ENCODE measurements around the gene SPATA33. TPM values are rescaled to one million over a fixed set of nuclear protein-coding genes. Genes with fewer than 3 reads are reported as not detected.

SPATA33 gene
- total RNA-seq, 1 donor from 2014 or later: 13.8 TPM

GRCh38 chr16:89621698-89622409, 35.8 kb upstream of the SPATA33 start:
- peak overlapping the region; percentile 97 for H3K27ac Mint-ChIP-seq (ENCODE audit: unreplicated experiment)
- no peak overlapping the region for H3K4me3 Mint-ChIP-seq (ENCODE audit: unreplicated experiment)
- no peak for DNase-seq (ENCODE audit: low spot score)
- H3K36me3 Mint-ChIP-seq (ENCODE audit: low read depth, unreplicated experiment): peaks cover 23% of the 10 kb centered on the region
- peaks cover 13% of the 10 kb centered on the region for H3K27me3 Mint-ChIP-seq (ENCODE audit: unreplicated experiment)
- H3K9me3 Mint-ChIP-seq (ENCODE audit: unreplicated experiment): peaks cover 4% of the 10 kb centered on the region
- H3K4me1 Mint-ChIP-seq (ENCODE audit: unreplicated experiment): peaks cover 45% of the 10 kb centered on the region
- TF ChIP-seq CTCF (IDR thresholded peaks at IDR 0.05; ENCODE audit: unreplicated experiment): no peak

GRCh38 chr16:89623511-89624261, 34.0 kb upstream of the SPATA33 start:
- peak overlapping the region; percentile 97 for H3K27ac Mint-ChIP-seq (ENCODE audit: unreplicated experiment)
- peaks cover 4% of the 10 kb centered on the region for H3K9me3 Mint-ChIP-seq (ENCODE audit: unreplicated experiment)
- peaks cover 19% of the 10 kb centered on the region for H3K36me3 Mint-ChIP-seq (ENCODE audit: low read depth, unreplicated experiment)
- DNase-seq (ENCODE audit: low spot score): peak; percentile 65
- peaks cover 43% of the 10 kb centered on the region for H3K4me1 Mint-ChIP-seq (ENCODE audit: unreplicated experiment)
- no peak for TF ChIP-seq CTCF (IDR thresholded peaks at IDR 0.05; ENCODE audit: unreplicated experiment)
- H3K4me3 Mint-ChIP-seq (ENCODE audit: unreplicated experiment): peak overlapping the region; percentile 75
- H3K27me3 Mint-ChIP-seq (ENCODE audit: unreplicated experiment): peaks cover 11% of the 10 kb centered on the region

- no peak for DNase-seq (ENCODE audit: low spot score)
- H3K4me1 Mint-ChIP-seq (ENCODE audit: unreplicated experiment): peaks cover 41% of the 10 kb centered on the region
- H3K4me3 Mint-ChIP-seq (ENCODE audit: unreplicated experiment): peak overlapping the region; percentile 32
- TF ChIP-seq CTCF (IDR thresholded peaks at IDR 0.05; ENCODE audit: unreplicated experiment): no peak
- peaks cover 4% of the 10 kb centered on the region for H3K9me3 Mint-ChIP-seq (ENCODE audit: unreplicated experiment)
- peak overlapping the region; percentile 7 for H3K27ac Mint-ChIP-seq (ENCODE audit: unreplicated experiment)
- peaks cover 19% of the 10 kb centered on the region for H3K36me3 Mint-ChIP-seq (ENCODE audit: low read depth, unreplicated experiment)
- peaks cover 11% of the 10 kb centered on the region for H3K27me3 Mint-ChIP-seq (ENCODE audit: unreplicated experiment)
Observed at GRCh38 chr16:89624777-89625761, 32.6 kb upstream of the SPATA33 start.

GRCh38 chr16:89629827-89630610, 27.6 kb upstream of the SPATA33 start:
- H3K36me3 Mint-ChIP-seq (ENCODE audit: low read depth, unreplicated experiment): no peaks in the 10 kb centered on the region
- peaks cover 5% of the 10 kb centered on the region for H3K27me3 Mint-ChIP-seq (ENCODE audit: unreplicated experiment)
- DNase-seq (ENCODE audit: low spot score): no peak
- TF ChIP-seq CTCF (IDR thresholded peaks at IDR 0.05; ENCODE audit: unreplicated experiment): no peak
- no peak overlapping the region for H3K27ac Mint-ChIP-seq (ENCODE audit: unreplicated experiment)
- no peak overlapping the region for H3K4me3 Mint-ChIP-seq (ENCODE audit: unreplicated experiment)
- H3K4me1 Mint-ChIP-seq (ENCODE audit: unreplicated experiment): peaks cover 5% of the 10 kb centered on the region
- no peaks in the 10 kb centered on the region for H3K9me3 Mint-ChIP-seq (ENCODE audit: unreplicated experiment)
